Activated B cell treated with CpG ODN at 0.5 μM for 24 hours (primary cell): ENCODE results near the gene SULT1E1. TPM values are rescaled to one million over a fixed set of nuclear protein-coding genes. Genes with fewer than 3 reads are reported as not detected.

Source experiments
- ATAC-seq: fragments of 200-7000 bp; cut with Tn5 transposase; one replicate; pipeline ENCODE4 v1.10.0; 2021; ENCODE audit warnings: low read depth, mild to moderate bottlenecking, moderate library complexity
- CTCF ChIA-PET: fragments of 350-600 bp; sonication (Branson Sonifier 250); formaldehyde crosslinking; loops from one replicate; lab custom pipeline; 2021; ENCODE audit warnings: antibody characterized with exemption; lab: Charles Lee
- POLR2A ChIA-PET: fragments of 350-600 bp; sonication (Branson Sonifier 250); formaldehyde crosslinking; loops from one replicate; lab custom pipeline; 2021; ENCODE audit warnings: antibody characterized with exemption; lab: Charles Lee
- DNase-seq: peaks from one replicate; pipeline ENCODE4 v3.0.0; 2022
- H3K27ac Mint-ChIP-seq: one replicate; pipeline ENCODE4 v1.8.0; 2020; ENCODE audit warnings: mixed read lengths
- H3K27me3 Mint-ChIP-seq: one replicate; pipeline ENCODE4 v1.8.0; 2021; ENCODE audit warnings: mixed read lengths
- H3K36me3 Mint-ChIP-seq: one replicate; pipeline ENCODE4 v1.8.0; 2021; ENCODE audit warnings: low read depth, mixed read lengths
- H3K4me1 Mint-ChIP-seq: one replicate; pipeline ENCODE4 v1.8.0; 2021; ENCODE audit warnings: mixed read lengths
- H3K4me3 Mint-ChIP-seq: one replicate; pipeline ENCODE4 v1.8.0; 2020; ENCODE audit warnings: mild to moderate bottlenecking, mixed read lengths
- H3K9me3 Mint-ChIP-seq: one replicate; pipeline ENCODE4 v1.8.0; 2020; ENCODE audit warnings: mixed read lengths
- intact Hi-C: fragments of 100-400 bp; cut with micrococcal nuclease; formaldehyde crosslinking; loops from one replicate; pipeline ENCODE4 v1.15.1; 2024
- total RNA-seq: library from RNA; stranded (reverse); gene quantifications from 2 replicates; pipeline ENCODE4 v1.2.3, GENCODE V29; 2022
- TF ChIP-seq, protein P1 (sequence below): fragments of 200-600 bp; IDR thresholded peaks from one replicate; pipeline ENCODE4 v1.8.0; 2022; ENCODE audit warnings: antibody characterized with exemption, mild to moderate bottlenecking

The SULT1E1 gene
- total RNA-seq, 1 donor from 2014 or later, result not detected

DNA sequence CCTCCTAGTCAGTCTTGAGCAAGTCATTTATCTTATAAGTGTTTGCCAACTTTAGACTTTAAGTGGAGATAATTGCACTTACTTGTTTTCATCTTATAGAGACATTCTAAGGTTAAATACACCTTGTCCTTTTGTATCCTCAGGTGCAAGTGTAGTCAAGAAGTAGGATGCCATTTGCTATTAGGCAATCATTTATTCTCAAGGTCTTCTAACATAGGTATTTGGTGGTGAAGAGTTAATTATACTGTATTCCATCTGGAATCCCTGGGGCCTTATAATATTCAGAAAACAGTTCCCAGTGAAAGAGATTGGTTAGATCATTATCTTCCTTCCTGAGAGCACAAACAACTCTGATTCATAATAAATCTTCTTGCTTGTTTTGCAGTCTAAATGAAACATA, 23.7 kb downstream of the SULT1E1 start:
- DNase-seq, result no peak
- ChIA-PET CTCF (no interaction called here), POLR2A (no interaction called here)
- no peaks in the 10 kb centered on the region for H3K36me3 Mint-ChIP-seq
- no peak for ATAC-seq
- TF ChIP-seq, protein P1, sequence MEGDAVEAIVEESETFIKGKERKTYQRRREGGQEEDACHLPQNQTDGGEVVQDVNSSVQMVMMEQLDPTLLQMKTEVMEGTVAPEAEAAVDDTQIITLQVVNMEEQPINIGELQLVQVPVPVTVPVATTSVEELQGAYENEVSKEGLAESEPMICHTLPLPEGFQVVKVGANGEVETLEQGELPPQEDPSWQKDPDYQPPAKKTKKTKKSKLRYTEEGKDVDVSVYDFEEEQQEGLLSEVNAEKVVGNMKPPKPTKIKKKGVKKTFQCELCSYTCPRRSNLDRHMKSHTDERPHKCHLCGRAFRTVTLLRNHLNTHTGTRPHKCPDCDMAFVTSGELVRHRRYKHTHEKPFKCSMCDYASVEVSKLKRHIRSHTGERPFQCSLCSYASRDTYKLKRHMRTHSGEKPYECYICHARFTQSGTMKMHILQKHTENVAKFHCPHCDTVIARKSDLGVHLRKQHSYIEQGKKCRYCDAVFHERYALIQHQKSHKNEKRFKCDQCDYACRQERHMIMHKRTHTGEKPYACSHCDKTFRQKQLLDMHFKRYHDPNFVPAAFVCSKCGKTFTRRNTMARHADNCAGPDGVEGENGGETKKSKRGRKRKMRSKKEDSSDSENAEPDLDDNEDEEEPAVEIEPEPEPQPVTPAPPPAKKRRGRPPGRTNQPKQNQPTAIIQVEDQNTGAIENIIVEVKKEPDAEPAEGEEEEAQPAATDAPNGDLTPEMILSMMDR, result no peak
- no peak overlapping the region for H3K4me3 Mint-ChIP-seq
- H3K27ac Mint-ChIP-seq, result no peak overlapping the region
- intact Hi-C loops, result no loop called here
- H3K27me3 Mint-ChIP-seq, result no peaks in the 10 kb centered on the region
- H3K9me3 Mint-ChIP-seq, result no peaks in the 10 kb centered on the region
- H3K4me1 Mint-ChIP-seq, result peaks cover 7% of the 10 kb centered on the region

DNA sequence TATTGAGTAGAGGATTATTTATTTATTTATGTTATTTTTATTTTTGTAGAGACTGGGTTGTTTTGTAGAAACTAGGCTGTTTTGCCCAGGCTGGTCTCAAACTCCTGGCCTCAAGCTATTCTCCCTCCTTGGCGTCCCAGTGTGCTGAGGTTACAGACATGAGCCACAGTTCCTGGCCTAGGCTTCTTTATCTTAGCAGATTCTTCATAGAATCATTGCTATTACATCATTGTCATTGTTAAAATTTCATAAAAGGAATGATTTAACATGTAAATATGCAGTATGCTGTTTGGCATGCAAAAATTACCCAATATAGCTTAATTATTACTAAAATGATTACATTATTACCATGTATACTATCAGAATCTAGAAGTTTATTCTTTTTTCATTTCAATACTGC, 24.2 kb downstream of the SULT1E1 start:
- no peak for DNase-seq
- TF ChIP-seq, protein P1, result no peak
- no peak for ATAC-seq
- Mint-ChIP-seq H3K36me3 (no peaks in the 10 kb centered on the region), H3K27ac (no peak overlapping the region), H3K9me3 (no peaks in the 10 kb centered on the region), H3K27me3 (no peaks in the 10 kb centered on the region), H3K4me1 (peaks cover 10% of the 10 kb centered on the region), H3K4me3 (no peak overlapping the region)
- intact Hi-C loops, result no loop called here
- CTCF ChIA-PET, result no interaction called here
- POLR2A ChIA-PET, result no interaction called here

DNA sequence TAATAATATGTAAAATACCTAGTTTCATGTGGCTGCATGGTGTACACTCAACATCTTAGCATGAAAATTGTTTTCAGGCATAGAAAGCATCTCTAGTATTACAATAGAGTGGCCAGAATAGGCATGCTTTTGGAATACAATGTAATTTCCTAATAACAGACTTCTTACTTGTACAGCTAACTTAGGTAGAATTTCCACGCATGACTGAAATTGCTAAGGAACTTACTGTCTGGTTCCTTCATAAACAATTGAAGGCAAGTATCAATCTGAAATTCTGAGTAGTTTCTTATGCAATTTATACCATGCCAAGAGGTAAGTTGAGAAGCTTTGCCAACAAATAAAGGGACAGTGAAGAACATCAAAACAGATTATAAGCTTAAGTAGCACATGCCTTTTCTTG, 26.7 kb downstream of the SULT1E1 start:
- CTCF ChIA-PET, result no interaction called here
- H3K27me3 Mint-ChIP-seq, result no peaks in the 10 kb centered on the region
- no peaks in the 10 kb centered on the region for H3K9me3 Mint-ChIP-seq
- POLR2A ChIA-PET, result no interaction called here
- no peak for ATAC-seq
- intact Hi-C loops, result no loop called here
- H3K4me1 Mint-ChIP-seq, result peaks cover 10% of the 10 kb centered on the region
- H3K4me3 Mint-ChIP-seq, result no peak overlapping the region
- no peaks in the 10 kb centered on the region for H3K36me3 Mint-ChIP-seq
- H3K27ac Mint-ChIP-seq, result no peak overlapping the region
- DNase-seq, result no peak
- TF ChIP-seq, protein P1, result no peak

DNA sequence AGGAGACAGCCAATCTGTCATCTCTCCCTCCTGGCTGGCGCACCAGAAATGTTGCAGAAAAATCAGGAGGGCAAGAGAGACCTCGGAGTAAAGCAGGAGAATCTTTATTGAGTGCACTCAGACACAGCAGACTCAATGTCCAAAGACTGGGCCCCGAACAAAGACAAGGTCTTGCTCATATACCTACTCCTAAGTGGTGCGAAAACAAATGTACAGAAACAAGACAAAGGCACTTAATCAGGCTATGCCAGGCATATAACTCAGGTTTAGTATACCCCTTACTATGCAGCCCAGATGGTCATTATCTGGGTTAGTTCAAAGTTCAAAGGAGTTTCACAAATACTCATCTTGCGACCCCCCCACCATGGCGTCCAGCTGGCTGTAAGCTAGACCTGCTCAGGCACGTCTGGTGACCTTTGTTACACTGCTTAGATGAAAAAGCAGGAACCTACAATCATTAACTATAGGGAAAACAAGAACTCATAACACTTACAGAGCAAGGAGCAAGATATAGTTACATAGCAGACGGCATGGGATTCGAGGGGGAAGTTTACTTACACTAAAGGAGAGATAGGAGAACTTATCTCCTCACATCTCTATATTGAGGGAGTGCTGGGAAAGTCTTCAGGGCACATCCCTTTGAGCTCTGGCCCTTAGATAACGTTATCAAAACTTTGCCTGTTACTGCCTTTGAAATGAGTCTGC, 27.5 kb downstream of the SULT1E1 start:
- DNase-seq, result no peak
- TF ChIP-seq, protein P1, result no peak
- Mint-ChIP-seq H3K36me3 (no peaks in the 10 kb centered on the region), H3K27me3 (no peaks in the 10 kb centered on the region), H3K4me3 (no peak overlapping the region), H3K27ac (no peak overlapping the region), H3K4me1 (peaks cover 10% of the 10 kb centered on the region), H3K9me3 (no peaks in the 10 kb centered on the region)
- no peak for ATAC-seq
- ChIA-PET CTCF (no interaction called here), POLR2A (no interaction called here)
- intact Hi-C loops, result no loop called here

DNA sequence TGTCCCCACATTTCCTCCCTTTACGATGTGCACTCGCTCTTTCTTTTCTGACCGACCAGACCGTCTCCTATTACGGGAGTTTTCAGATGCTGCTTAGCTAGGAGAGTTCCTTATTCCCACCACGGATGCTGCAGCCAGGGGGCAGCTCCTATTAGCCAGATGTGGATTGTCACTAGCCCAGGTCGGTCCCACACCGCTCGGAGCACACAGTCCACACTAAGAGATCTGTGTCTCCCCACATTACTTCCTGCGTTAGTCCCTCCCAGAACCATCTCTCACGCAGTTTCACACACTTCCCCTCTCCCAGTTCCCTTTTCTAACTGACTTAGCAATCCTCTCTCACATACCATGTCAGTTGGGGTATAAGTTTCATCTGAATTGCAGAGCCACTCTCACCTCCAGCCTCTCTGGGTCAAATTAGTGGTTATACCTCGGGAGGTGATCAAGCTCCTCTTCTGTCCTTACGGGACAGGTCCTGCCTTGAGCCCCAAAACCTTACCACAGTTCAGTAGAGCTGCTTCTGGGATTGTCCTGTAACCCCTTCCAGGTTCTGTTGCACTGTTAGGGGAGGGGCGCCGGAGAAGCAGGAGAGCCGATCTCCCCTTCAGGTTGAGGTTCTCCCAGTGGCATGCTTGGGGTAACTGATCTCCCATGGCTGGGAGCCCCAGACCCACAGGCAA, 28.2 kb downstream of the SULT1E1 start:
- Mint-ChIP-seq H3K9me3 (no peaks in the 10 kb centered on the region), H3K27ac (no peak overlapping the region), H3K27me3 (no peaks in the 10 kb centered on the region), H3K4me3 (peak overlapping the region; percentile 79), H3K36me3 (no peaks in the 10 kb centered on the region), H3K4me1 (peaks cover 10% of the 10 kb centered on the region)
- ATAC-seq, result peak; percentile 56
- TF ChIP-seq, protein P1, result no peak
- DNase-seq, result no peak
- ChIA-PET CTCF (no interaction called here), POLR2A (no interaction called here)
- intact Hi-C loops, result no loop called here
